Measurements from ENCODE around the gene PHF21B.

PHF21B gene

DNA sequence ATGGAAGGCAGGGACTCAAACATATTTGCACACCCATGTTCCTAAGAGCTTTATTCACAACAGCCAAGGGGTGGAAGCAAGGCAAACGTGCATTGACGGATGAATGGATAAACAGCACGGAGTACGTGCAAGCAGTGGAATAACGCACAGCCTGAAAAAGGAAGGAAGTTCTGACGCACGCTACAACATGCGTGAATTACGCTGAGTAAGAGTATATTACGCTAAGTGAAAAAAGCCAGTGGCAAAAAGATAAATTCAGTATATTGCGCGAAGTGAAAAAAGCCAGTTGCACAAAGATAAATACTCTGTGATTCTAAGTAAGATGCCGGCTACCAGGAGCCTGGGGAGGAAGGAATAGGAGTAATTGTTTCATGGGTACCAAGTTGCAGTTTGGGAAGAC is 19.5 kb downstream of the PHF21B start:
- no peak for TF ChIP-seq POLR2A (IDR thresholded peaks at IDR 0.05; ENCODE audit: low read depth, low read length)
- DNase-seq (ENCODE audit: insufficient read length, low spot score): no peak
- no peak for FAIRE-seq

DNA sequence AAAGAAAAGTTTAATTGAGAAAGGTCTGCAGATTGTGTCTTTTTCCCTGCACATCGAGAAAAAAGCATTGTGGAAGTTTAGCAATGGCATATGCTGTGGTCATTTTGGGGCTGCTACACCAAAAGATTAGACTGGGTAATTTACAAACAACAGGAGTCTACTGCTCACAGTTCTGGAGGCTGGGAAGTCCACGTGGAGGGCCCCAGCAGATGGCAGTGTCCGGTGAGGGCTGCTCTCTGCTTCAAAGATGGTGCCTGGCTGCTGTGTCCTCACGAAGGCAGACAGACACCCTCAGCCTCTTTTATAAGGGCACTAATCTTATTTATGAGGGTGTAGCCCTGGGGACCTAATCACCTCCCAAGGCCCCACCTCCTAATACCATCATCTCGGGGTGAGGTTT is 21.1 kb downstream of the PHF21B start:
- TF ChIP-seq POLR2A (IDR thresholded peaks at IDR 0.05; ENCODE audit: low read depth, low read length): no peak
- FAIRE-seq: no peak
- DNase-seq (ENCODE audit: insufficient read length, low spot score): no peak

DNA sequence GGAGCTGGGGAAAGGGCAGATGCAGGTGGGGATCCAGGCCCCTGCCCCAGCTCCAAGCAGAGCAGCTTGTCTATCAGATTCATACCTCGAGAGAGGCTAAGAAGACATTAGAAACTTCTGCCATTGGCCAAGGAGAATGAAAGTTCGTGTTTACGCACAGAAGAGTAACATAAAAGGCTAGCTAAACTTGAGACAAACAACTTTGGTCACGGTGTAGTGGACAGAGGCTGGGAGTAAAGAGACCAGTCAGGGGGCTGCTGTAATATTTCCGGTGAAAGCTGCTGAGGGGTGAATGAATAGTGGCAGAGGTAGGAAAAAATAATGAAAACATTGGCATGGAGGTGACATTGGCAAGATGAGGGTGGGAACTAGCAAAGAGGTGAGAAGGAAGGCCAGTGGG is 22.9 kb downstream of the PHF21B start:
- DNase-seq (ENCODE audit: insufficient read length, low spot score): no peak
- no peak for FAIRE-seq
- TF ChIP-seq POLR2A (IDR thresholded peaks at IDR 0.05; ENCODE audit: low read depth, low read length): no peak

DNA sequence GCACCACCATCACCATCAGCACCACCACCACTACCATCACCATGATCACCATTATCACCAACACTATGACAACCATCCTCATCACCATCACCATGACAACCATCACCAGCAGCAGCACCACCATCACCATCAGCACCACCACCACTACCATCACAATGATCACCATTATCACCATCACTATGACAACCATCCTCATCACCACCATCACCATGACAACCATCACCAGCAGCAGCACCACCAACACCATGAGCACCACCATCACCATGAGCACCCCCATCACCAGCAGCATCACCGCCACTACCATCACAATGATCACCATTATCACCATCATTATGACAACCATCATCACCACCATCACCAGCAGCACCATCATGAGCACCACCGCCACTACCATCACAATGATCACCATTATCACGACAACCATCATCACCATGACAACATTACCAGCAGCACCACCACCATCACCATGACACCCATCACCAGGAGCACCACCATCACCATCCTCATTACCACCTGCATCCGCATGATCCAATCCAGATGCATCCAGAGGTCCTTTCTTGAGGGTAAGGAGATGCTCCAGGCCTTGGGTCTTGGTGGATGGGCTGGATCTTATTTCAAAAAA is 23.8 kb downstream of the PHF21B start:
- FAIRE-seq: no peak

DNA sequence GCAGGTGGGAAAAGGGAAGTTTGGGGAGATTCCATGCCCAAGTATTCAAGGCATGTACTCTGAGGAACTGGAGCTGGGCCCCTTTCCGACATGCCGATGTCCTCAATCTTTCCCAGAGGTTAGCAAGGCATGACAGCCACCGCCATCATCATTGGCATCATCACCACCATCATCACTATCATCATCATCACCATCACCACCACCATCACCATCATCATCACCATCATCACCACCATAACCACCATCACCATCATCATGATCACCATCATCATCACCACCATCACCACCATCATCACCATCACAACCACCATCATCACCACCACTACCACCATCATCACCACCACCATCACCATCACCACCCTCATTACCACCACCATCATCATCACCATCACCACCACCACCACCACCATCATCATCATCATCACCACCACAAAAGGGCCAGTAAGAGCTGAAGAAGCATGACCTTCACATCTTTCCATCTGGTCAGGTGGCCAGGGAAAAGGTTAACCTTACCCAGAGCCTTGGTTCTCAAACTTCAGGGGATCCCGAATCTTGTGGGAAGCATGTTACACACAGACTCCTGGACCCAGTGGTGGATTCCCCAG is 25.8 kb downstream of the PHF21B start:
- TF ChIP-seq POLR2A (IDR thresholded peaks at IDR 0.05; ENCODE audit: low read depth, low read length): no peak
- no peak for FAIRE-seq

More for the DNA sequence above, 23.8 kb downstream of the PHF21B start:
- TF ChIP-seq POLR2A (IDR thresholded peaks at IDR 0.05; ENCODE audit: low read depth, low read length): no peak
- no peak for DNase-seq (ENCODE audit: insufficient read length, low spot score)

DNA sequence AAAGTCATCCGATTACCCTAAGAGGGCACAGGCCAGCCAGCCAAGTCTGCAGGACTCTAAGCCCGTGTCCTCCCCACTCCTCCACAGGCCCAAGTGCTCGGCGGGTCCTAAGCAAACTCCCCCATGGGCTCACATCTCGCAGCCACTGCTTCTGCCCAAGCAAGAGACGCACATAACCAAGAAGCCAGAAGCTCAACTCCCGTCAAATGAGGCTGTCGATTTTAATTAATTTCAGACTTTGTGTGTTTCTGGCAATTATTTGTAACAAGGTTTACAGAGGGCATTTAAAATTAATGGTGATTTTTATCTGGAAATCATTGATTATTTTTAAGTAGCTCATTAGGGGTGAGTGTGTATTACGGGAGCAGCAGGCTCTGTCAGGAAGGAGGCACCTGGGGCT is 27.4 kb downstream of the PHF21B start:
- no peak for TF ChIP-seq POLR2A (IDR thresholded peaks at IDR 0.05; ENCODE audit: low read depth, low read length)
- DNase-seq (ENCODE audit: insufficient read length, low spot score) (no peak), FAIRE-seq (no peak)

More for the DNA sequence above, 25.8 kb downstream of the PHF21B start:
- DNase-seq (ENCODE audit: insufficient read length, low spot score): no peak

DNA sequence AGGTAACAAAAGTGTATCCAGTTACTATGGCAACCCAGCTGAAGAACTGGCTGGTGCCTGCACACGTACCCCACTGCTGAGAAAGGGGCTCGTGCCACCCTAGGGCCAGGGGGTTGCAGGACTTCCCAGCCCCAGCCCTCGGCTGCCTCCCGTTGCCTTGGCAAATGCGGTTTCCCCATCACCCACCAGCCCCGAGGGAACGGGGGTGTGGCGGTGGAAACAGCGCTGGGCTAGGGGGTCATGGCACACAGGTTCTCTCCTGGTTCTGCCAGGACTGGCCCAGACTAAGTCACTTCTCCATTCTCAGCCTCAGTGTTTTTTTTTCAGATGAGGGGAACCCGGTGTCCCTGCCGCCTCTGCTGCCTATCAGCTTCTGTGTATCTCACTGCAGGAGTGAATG is 27.9 kb downstream of the PHF21B start:
- no peak for TF ChIP-seq POLR2A (IDR thresholded peaks at IDR 0.05; ENCODE audit: low read depth, low read length)
- DNase-seq (ENCODE audit: insufficient read length, low spot score): no peak
- FAIRE-seq: no peak

DNA sequence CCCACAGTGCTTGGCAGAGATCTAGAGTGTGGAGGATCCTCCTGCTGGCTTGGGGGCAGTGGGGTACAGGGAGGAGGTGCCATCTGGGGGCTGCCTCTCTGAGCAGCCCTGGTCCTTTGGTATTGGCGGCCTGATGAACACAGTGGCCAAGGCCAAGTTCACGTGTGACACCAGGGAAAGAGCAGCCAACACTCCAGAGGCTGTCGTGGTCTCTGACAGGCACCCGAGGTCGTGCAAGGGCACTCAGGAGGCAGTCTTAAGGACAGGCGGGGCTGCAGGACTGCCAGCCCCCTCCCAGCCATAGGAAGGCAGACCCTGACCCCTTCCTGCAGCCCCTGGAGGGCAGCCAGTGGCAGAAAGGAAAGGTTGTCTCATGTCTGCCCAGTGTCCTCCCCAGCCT is 30.7 kb downstream of the PHF21B start:
- no peak for TF ChIP-seq POLR2A (IDR thresholded peaks at IDR 0.05; ENCODE audit: low read depth, low read length)
- no peak for FAIRE-seq
- no peak for DNase-seq (ENCODE audit: insufficient read length, low spot score)

DNA sequence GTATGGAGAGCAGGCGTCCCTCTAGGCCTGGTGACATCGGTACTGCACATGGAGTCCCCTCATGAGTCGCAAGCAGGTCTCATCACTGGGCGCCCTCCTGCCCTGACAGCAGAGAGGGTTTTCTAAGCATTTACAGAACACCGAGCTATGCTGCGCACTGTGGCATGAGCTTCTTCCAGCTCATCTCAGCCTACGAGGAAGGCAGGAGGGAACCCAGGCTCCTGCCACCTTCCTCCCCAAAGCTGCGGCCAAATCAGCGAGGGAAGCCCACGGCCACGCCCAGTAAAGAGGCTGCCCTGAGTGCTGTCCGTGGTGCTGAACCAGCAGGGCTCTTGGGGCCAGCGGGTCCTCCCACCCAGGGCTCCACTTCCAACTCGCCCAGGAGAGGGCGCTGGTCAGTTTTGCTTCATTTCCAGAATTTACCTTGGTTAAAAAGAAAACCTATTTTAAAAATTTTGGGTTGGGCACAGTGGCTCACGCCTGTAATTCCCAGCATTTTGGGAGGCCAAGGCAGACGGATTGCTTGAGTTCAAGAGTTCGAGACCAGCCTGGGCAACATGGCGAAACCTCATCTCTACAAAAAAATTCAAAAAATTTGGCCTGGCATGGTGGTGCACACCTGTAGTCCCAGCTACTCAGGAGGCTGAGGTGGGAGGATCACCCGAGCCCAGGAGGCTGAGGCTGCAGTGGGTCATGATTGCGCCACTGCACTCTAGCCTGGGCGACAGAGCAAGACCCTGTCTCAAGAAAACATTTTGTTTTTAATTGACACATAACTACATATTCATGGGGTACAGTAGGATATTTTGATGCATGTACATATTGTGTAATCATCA is 34.2 kb downstream of the PHF21B start:
- DNase-seq (ENCODE audit: insufficient read length, low spot score) (peak; percentile 61), FAIRE-seq (no peak)
- no peak for TF ChIP-seq POLR2A (IDR thresholded peaks at IDR 0.05; ENCODE audit: low read depth, low read length)

DNA sequence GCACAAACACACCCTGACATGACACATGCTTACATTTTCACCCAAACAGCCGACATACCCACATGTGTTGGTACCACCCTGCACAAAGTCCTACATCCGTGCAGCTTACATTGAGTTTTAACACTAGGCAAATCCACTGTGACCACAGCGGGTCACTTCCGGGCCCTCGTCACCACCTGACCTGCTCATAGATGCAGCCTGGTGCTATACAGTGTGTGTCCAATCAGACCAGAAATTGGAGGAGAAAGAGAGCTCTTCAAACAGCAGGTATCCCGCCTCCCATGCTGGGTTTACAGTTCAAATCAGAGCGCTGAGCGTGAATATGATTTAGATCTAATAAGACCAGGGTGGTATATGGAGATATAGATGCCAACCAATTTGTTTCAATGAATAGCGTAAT is 35.4 kb downstream of the PHF21B start:
- FAIRE-seq: no peak
- DNase-seq (ENCODE audit: insufficient read length, low spot score): no peak
- TF ChIP-seq POLR2A (IDR thresholded peaks at IDR 0.05; ENCODE audit: low read depth, low read length): no peak

DNA sequence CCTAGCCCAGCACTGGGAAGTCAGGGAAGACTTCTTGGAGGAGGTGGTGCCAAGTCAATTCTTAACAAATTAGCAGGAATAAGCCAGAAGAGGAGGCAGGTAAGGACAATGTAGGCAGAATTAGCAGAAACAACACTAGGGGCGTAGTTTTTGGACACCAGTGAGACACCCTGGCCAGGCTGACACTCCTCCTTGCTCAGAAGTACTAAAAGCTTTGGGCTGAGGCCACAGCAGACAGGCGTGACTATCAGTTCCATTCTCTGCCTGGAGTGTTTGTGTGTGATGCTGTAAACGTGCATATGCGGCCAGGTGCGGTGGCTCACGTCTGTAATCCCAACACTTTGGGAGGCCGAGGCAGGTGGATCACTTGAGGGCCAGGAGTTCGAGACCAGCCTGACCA is 36.0 kb downstream of the PHF21B start:
- DNase-seq (ENCODE audit: insufficient read length, low spot score) (no peak), FAIRE-seq (no peak)
- no peak for TF ChIP-seq POLR2A (IDR thresholded peaks at IDR 0.05; ENCODE audit: low read depth, low read length)

DNA sequence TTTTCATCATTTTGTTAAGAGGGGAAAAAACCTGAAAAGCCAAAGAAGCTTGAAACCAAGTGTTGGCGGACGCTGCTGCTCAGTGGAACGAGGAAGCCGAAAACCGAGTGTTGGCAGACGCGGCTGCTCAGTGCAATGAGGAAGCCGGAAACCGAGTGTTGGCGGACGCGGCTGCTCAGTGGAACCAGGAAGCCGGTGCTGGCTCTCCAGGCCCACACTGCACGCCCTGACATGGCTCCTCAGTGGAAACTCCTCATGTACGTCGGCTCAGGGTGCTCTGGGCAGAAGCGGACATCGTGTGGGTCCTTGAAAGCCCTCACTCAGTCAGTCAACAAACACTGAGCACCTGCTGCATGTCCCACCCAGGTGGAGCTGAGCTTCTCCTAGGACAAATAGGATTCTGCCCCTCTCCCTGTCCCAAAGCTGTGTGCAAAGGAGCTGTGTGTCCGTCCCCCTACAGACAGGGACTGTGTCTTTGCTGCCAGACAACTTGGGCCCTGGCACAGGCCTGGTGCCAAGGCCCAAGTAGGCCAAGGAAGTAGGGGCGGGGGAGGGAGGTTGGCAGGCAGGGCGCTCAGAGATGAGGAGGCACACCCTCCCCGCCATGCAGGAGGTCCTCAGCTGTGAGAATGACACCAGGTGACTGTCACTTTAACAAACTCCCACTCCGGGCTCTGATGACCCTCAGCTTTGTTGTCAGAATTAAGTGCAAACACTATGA is 37.3 kb downstream of the PHF21B start:
- TF ChIP-seq POLR2A (IDR thresholded peaks at IDR 0.05; ENCODE audit: low read depth, low read length): no peak
- DNase-seq (ENCODE audit: insufficient read length, low spot score) (no peak), FAIRE-seq (no peak)

DNA sequence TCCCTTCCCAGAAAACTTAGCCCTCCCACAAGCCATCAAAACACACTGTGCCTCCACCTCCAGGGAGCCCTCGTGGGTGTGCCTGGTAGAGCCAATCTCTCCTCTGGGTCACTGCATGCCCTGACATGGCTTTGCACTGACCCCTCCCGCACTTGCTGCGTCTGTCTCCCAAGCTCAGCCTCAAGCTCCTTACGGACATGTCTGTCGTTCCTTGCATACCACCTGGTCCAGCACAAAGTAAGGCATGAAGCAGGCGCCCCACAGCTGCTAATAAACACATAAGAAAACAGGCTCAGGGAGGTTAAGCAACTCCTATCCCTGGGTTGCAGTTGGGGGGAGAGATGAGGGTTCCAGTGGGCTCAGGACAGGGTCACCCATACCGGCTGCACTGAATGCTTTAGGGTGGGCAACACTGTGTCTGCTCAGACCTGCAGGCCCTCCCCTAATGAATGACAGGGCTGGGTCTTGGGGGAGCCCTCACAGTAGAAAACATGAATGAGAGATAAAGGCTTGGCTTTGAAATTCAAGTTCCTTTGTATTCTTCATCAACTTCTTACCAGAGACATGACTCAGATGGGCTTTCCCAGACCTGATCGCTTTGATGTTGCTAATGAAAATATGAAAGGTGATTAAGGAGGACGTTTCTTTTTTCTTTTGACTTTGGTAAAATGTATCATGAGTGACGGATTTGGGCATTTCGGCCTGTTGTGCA is 38.0 kb downstream of the PHF21B start:
- no peak for TF ChIP-seq POLR2A (IDR thresholded peaks at IDR 0.05; ENCODE audit: low read depth, low read length)
- DNase-seq (ENCODE audit: insufficient read length, low spot score): no peak
- FAIRE-seq: no peak

Data from H54 (cell line).